ENCODE data around the gene SVIL.

DNA sequence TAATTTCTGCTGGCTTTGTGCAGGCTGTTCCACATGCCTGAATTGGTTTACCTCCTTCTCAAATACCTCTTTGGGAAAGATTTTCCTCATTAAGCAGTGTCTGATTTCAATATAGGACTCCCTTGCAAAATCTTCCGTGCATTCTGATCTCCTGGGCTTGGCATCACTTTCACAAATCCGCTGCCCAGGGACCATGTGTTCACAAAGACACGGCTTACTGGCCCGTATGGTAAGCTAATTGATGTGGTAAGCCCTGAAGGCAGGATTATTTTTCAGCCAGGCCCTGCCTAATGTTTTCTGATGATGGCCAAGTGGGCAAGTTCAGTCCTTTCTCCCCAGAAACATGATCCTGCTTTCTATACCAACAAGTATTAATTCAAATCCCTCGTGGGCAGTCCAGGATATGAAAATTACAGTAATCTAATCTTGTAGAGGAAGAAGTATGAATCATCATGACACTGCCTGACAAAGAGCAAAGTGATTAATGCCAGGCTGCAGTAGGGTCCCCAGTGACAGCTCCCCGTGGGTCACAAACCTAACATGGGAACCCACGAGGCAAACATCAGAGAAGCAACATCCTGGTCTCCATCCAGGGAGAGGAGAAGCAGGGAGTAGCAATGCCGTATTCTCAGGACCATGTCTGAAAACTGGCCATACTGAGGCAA is 11.6 kb upstream of the SVIL start:
- TF ChIP-seq, protein P1, sequence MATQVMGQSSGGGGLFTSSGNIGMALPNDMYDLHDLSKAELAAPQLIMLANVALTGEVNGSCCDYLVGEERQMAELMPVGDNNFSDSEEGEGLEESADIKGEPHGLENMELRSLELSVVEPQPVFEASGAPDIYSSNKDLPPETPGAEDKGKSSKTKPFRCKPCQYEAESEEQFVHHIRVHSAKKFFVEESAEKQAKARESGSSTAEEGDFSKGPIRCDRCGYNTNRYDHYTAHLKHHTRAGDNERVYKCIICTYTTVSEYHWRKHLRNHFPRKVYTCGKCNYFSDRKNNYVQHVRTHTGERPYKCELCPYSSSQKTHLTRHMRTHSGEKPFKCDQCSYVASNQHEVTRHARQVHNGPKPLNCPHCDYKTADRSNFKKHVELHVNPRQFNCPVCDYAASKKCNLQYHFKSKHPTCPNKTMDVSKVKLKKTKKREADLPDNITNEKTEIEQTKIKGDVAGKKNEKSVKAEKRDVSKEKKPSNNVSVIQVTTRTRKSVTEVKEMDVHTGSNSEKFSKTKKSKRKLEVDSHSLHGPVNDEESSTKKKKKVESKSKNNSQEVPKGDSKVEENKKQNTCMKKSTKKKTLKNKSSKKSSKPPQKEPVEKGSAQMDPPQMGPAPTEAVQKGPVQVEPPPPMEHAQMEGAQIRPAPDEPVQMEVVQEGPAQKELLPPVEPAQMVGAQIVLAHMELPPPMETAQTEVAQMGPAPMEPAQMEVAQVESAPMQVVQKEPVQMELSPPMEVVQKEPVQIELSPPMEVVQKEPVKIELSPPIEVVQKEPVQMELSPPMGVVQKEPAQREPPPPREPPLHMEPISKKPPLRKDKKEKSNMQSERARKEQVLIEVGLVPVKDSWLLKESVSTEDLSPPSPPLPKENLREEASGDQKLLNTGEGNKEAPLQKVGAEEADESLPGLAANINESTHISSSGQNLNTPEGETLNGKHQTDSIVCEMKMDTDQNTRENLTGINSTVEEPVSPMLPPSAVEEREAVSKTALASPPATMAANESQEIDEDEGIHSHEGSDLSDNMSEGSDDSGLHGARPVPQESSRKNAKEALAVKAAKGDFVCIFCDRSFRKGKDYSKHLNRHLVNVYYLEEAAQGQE (IDR thresholded peaks at IDR 0.05): no peak
- TF ChIP-seq, protein P2, sequence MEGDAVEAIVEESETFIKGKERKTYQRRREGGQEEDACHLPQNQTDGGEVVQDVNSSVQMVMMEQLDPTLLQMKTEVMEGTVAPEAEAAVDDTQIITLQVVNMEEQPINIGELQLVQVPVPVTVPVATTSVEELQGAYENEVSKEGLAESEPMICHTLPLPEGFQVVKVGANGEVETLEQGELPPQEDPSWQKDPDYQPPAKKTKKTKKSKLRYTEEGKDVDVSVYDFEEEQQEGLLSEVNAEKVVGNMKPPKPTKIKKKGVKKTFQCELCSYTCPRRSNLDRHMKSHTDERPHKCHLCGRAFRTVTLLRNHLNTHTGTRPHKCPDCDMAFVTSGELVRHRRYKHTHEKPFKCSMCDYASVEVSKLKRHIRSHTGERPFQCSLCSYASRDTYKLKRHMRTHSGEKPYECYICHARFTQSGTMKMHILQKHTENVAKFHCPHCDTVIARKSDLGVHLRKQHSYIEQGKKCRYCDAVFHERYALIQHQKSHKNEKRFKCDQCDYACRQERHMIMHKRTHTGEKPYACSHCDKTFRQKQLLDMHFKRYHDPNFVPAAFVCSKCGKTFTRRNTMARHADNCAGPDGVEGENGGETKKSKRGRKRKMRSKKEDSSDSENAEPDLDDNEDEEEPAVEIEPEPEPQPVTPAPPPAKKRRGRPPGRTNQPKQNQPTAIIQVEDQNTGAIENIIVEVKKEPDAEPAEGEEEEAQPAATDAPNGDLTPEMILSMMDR (IDR thresholded peaks at IDR 0.05; ENCODE audit: low read depth, low read length, missing input control): no peak
- no peak for TF ChIP-seq EGR1 (IDR thresholded peaks at IDR 0.05; ENCODE audit: low read depth in 2 of 2)
- TF ChIP-seq YY1 (IDR thresholded peaks at IDR 0.05): no peak
- TF ChIP-seq, protein P3, sequence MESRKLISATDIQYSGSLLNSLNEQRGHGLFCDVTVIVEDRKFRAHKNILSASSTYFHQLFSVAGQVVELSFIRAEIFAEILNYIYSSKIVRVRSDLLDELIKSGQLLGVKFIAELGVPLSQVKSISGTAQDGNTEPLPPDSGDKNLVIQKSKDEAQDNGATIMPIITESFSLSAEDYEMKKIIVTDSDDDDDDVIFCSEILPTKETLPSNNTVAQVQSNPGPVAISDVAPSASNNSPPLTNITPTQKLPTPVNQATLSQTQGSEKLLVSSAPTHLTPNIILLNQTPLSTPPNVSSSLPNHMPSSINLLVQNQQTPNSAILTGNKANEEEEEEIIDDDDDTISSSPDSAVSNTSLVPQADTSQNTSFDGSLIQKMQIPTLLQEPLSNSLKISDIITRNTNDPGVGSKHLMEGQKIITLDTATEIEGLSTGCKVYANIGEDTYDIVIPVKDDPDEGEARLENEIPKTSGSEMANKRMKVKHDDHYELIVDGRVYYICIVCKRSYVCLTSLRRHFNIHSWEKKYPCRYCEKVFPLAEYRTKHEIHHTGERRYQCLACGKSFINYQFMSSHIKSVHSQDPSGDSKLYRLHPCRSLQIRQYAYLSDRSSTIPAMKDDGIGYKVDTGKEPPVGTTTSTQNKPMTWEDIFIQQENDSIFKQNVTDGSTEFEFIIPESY (IDR thresholded peaks at IDR 0.05): no peak
- no peak for TF ChIP-seq TAF1 (conservative IDR thresholded peaks at IDR 0.05)
- no peak for TF ChIP-seq JUND (IDR thresholded peaks at IDR 0.05)
- TF ChIP-seq RAD21 (IDR thresholded peaks at IDR 0.05): no peak
- TF ChIP-seq SP1 (IDR thresholded peaks at IDR 0.05): no peak
- TF ChIP-seq GABPA (IDR thresholded peaks at IDR 0.05 in 1 of 2, conservative IDR thresholded peaks at IDR 0.05 in 1 of 2): no peak
- TF ChIP-seq, protein P4, sequence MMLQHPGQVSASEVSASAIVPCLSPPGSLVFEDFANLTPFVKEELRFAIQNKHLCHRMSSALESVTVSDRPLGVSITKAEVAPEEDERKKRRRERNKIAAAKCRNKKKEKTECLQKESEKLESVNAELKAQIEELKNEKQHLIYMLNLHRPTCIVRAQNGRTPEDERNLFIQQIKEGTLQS (IDR thresholded peaks at IDR 0.05): no peak
- TF ChIP-seq FOXA1 (IDR thresholded peaks at IDR 0.05): no peak
